Upper lobe of left lung (tissue), 6 donors: ENCODE results near the gene TMEM181. TPM values are rescaled to one million over a fixed set of nuclear protein-coding genes. Genes with fewer than 3 reads are reported as not detected.

Experiments used
- ATAC-seq, 2 donors: fragments of 200-7000 bp; cut with Tn5 transposase; one replicate each; pipeline ENCODE4 v1.9.1; 2022; ENCODE audit warnings: mild to moderate bottlenecking in 2 of 2, moderate library complexity in 2 of 2; ENCODE audit not compliant: low FRiP score in 2 of 2
- DNase-seq, 2 donors: peaks; one replicate each; pipeline ENCODE4 v3.0.0-alpha.2; 2019 to 2020
- H3K27ac ChIP-seq, 4 donors: fragments of 200-600 bp; sonication (generic); one replicate each; pipeline ENCODE4 v1.5.1; 2016 to 2019
- H3K27me3 ChIP-seq, 4 donors: fragments of 200-600 bp; sonication (generic); one replicate each; pipeline ENCODE4 v1.5.1; 2017 to 2019
- H3K36me3 ChIP-seq, 4 donors: fragments of 200-600 bp; sonication (generic); one replicate each; pipeline ENCODE4 v1.5.1; 2016 to 2019
- H3K4me1 ChIP-seq, 4 donors: fragments of 200-600 bp; sonication (generic); one replicate each; pipeline ENCODE4 v1.5.1; 2018 to 2019
- H3K4me3 ChIP-seq, 4 donors: fragments of 200-600 bp; sonication (generic); one replicate each; pipeline ENCODE4 v1.5.1; 2017 to 2019; ENCODE audit warnings: mild to moderate bottlenecking in 2 of 4, moderate library complexity in 1 of 4
- H3K9me3 ChIP-seq, 4 donors: fragments of 200-600 bp; sonication (generic); one replicate each; pipeline ENCODE4 v1.5.1; 2018 to 2019
- EP300 ChIP-seq, 4 donors: sonication (generic); formaldehyde crosslinking; IDR thresholded peaks; one replicate each; pipeline ENCODE4 v1.5.1; 2017; ENCODE audit warnings: antibody characterized with exemption in 4 of 4, control low read depth in 2 of 4
- POLR2A ChIP-seq, 4 donors: fragments of 450-650 bp; IDR thresholded peaks; one replicate each; pipeline ENCODE4 v1.5.1; 2016 to 2017; ENCODE audit warnings: antibody characterized with exemption in 4 of 4, mild to moderate bottlenecking in 2 of 4
- POLR2AphosphoS5 ChIP-seq, 2 donors: sonication (generic); formaldehyde crosslinking; IDR thresholded peaks; one replicate each; pipeline ENCODE4 v1.5.1; 2017; ENCODE audit warnings: antibody characterized with exemption in 2 of 2
- WGBS, 2 donors: methylation state at CpG; one replicate each; pipeline ENCODE4 v1.1.5; 2017 to 2018; 5-methylcytosine and 5-hydroxymethylcytosine counted together
- total RNA-seq, 6 donors: library from RNA; depleted of rRNA in 4 of 6; stranded (reverse); fragments of >200 nt in 4 of 6; gene quantifications; one replicate each; pipeline versions ENCODE4 v1.1.0 to v1.2.1, GENCODE V29; 2016 to 2021
- TF ChIP-seq, protein P1 (sequence below), 6 experiments: fragments of 450-650 bp in 4 of 6; fragments of 200-600 bp in 2 of 6; sonication (generic) in 2 of 6; IDR thresholded peaks; one replicate each; pipeline ENCODE4 v1.5.1; 2016 to 2019; ENCODE audit warnings: antibody characterized with exemption in 6 of 6
- donor health status: DM: no; HTN: no; CAD: no; lungs with moderate emphysema.
- donor health status: DM: no; HTN: yes; CAD: no; lungs with severe emphysema.

The TMEM181 gene
- total RNA-seq, 6 donors from 2014 or later = 11.5 to 27.6 (median 18.9) TPM

- no peak for TF ChIP-seq POLR2A (IDR thresholded peaks at IDR 0.05)
- no peak for TF ChIP-seq EP300 (IDR thresholded peaks at IDR 0.05)
- no peak for TF ChIP-seq POLR2AphosphoS5 (IDR thresholded peaks at IDR 0.05)
- TF ChIP-seq, protein P1, sequence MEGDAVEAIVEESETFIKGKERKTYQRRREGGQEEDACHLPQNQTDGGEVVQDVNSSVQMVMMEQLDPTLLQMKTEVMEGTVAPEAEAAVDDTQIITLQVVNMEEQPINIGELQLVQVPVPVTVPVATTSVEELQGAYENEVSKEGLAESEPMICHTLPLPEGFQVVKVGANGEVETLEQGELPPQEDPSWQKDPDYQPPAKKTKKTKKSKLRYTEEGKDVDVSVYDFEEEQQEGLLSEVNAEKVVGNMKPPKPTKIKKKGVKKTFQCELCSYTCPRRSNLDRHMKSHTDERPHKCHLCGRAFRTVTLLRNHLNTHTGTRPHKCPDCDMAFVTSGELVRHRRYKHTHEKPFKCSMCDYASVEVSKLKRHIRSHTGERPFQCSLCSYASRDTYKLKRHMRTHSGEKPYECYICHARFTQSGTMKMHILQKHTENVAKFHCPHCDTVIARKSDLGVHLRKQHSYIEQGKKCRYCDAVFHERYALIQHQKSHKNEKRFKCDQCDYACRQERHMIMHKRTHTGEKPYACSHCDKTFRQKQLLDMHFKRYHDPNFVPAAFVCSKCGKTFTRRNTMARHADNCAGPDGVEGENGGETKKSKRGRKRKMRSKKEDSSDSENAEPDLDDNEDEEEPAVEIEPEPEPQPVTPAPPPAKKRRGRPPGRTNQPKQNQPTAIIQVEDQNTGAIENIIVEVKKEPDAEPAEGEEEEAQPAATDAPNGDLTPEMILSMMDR (IDR thresholded peaks at IDR 0.05) = no peak
- Histone ChIP-seq H3K4me3 (no peak overlapping the region), H3K27me3 (no peaks in the 10 kb centered on the region), H3K27ac (no peak overlapping the region), H3K4me1 (peaks cover 0 to 10% (median 4%) of the 10 kb centered on the region in 4 donors), H3K9me3 (no peaks in the 10 kb centered on the region), H3K36me3 (peaks cover 7 to 63% (median 58%) of the 10 kb centered on the region in 4 donors)
- no peak for ATAC-seq
- 92 to 95% methylated on average over 6 to 7 of the region's 7 CpGs for WGBS, 2 donors
- DNase-seq = no peak
Observed at GRCh38 chr6:158606935-158607334, 47.0 kb downstream of the TMEM181 start.

GRCh38 chr6:158607411-158608170, 47.7 kb downstream of the TMEM181 start:
- Histone ChIP-seq H3K9me3 (no peaks in the 10 kb centered on the region), H3K27me3 (no peaks in the 10 kb centered on the region), H3K36me3 (peaks cover 7 to 70% (median 59%) of the 10 kb centered on the region in 4 donors), H3K4me3 (no peak overlapping the region), H3K27ac (no peak overlapping the region), H3K4me1 (peaks cover 0 to 11% (median 4%) of the 10 kb centered on the region in 4 donors)
- DNase-seq (no peak), ATAC-seq (no peak)
- TF ChIP-seq POLR2AphosphoS5 (IDR thresholded peaks at IDR 0.05) (no peak), EP300 (IDR thresholded peaks at IDR 0.05) (no peak), POLR2A (IDR thresholded peaks at IDR 0.05) (no peak)
- TF ChIP-seq, protein P1 (IDR thresholded peaks at IDR 0.05) = no peak
- WGBS, 2 donors = 94 to 95% methylated on average over 4 to 14 of the region's 14 CpGs

GRCh38 chr6:158608221-158608620, 48.3 kb downstream of the TMEM181 start:
- Histone ChIP-seq H3K36me3 (peaks cover 7 to 72% (median 59%) of the 10 kb centered on the region in 4 donors), H3K27ac (no peak overlapping the region), H3K4me1 (peaks cover 0 to 11% (median 4%) of the 10 kb centered on the region in 4 donors), H3K9me3 (no peaks in the 10 kb centered on the region), H3K4me3 (no peak overlapping the region), H3K27me3 (no peaks in the 10 kb centered on the region)
- DNase-seq (no peak), ATAC-seq (no peak)
- TF ChIP-seq POLR2A (IDR thresholded peaks at IDR 0.05) = no peak
- TF ChIP-seq, protein P1 (IDR thresholded peaks at IDR 0.05) = no peak
- TF ChIP-seq EP300 (IDR thresholded peaks at IDR 0.05) = no peak
- no peak for TF ChIP-seq POLR2AphosphoS5 (IDR thresholded peaks at IDR 0.05)
- whole genome bisulfite sequencing, 2 donors = 94 to 97% methylated on average over 7 to 11 of the region's 12 CpGs

GRCh38 chr6:158609455-158610155, 49.7 kb downstream of the TMEM181 start:
- Histone ChIP-seq H3K4me3 (no peak overlapping the region), H3K9me3 (no peaks in the 10 kb centered on the region), H3K27me3 (no peaks in the 10 kb centered on the region), H3K4me1 (peaks cover 0 to 11% (median 4%) of the 10 kb centered on the region in 4 donors), H3K27ac (no peak overlapping the region), H3K36me3 (peaks cover 7 to 75% (median 57%) of the 10 kb centered on the region in 4 donors)
- ATAC-seq (no peak), DNase-seq (no peak)
- WGBS, 2 donors = 90 to 92% methylated on average over 8 to 13 of the region's 13 CpGs
- no peak for TF ChIP-seq POLR2AphosphoS5 (IDR thresholded peaks at IDR 0.05)
- TF ChIP-seq, protein P1 (IDR thresholded peaks at IDR 0.05) = no peak
- no peak for TF ChIP-seq POLR2A (IDR thresholded peaks at IDR 0.05)
- no peak for TF ChIP-seq EP300 (IDR thresholded peaks at IDR 0.05)
